Omental fat pad (tissue), 4 donors: ENCODE data around the gene POLR3E. TPM values are rescaled to one million over a fixed set of nuclear protein-coding genes. Genes with fewer than 3 reads are reported as not detected.
"Not testable (repeated sequence)": the region's sequence is repeated elsewhere in the genome, so short reads cannot be mapped to it uniquely, and the experiment has no call there.

Experiments used
- ATAC-seq: fragments of 150-250 bp; one replicate; pipeline ENCODE4 v1.9.1; 2016; ENCODE audit warnings: mild to moderate bottlenecking, moderate library complexity; ENCODE audit not compliant: low FRiP score
- DNase-seq: peaks from one replicate; pipeline ENCODE4 v3.0.0-alpha.2; 2019; ENCODE audit warnings: low spot score
- CTCF ChIP-seq, 3 donors: fragments of 450-650 bp; IDR thresholded peaks; one replicate each; pipeline ENCODE4 v1.5.1; 2016 to 2017; ENCODE audit warnings: antibody characterized with exemption in 3 of 3, mild to moderate bottlenecking in 3 of 3, moderate library complexity in 2 of 3
- total RNA-seq, 4 donors: library from RNA; depleted of rRNA; stranded (reverse); fragments of >200 nt; gene quantifications; one replicate each; pipeline ENCODE4 v1.1.0, GENCODE V29; 2016

The POLR3E gene
- total RNA-seq, 4 donors from 2014 or later: 46.3 to 73.4 (median 54.0) TPM

- TF ChIP-seq CTCF (IDR thresholded peaks at IDR 0.05): no peak
- ATAC-seq: no peak
- no peak for DNase-seq
Measured at GRCh38 chr16:22300427-22301071, 3.3 kb downstream of the POLR3E start.

GRCh38 chr16:22301423-22301822 lies 4.2 kb downstream of the POLR3E start:
- not testable (repeated sequence) for ATAC-seq, DNase-seq

GRCh38 chr16:22302776-22303363 lies 5.7 kb downstream of the POLR3E start:
- DNase-seq: no peak
- ATAC-seq: no peak
- TF ChIP-seq CTCF (IDR thresholded peaks at IDR 0.05): no peak

GRCh38 chr16:22304411-22304810 lies 7.2 kb downstream of the POLR3E start:
- TF ChIP-seq CTCF (IDR thresholded peaks at IDR 0.05): no peak
- ATAC-seq (no peak), DNase-seq (no peak)

- DNase-seq (no peak), ATAC-seq (no peak)
- TF ChIP-seq CTCF (IDR thresholded peaks at IDR 0.05): no peak
Measured at GRCh38 chr16:22306788-22307187, 9.6 kb downstream of the POLR3E start.

- DNase-seq: no peak
- no peak for ATAC-seq
- TF ChIP-seq CTCF (IDR thresholded peaks at IDR 0.05): no peak
Measured at GRCh38 chr16:22307838-22308237, 10.6 kb downstream of the POLR3E start.

GRCh38 chr16:22308824-22309520 lies 11.8 kb downstream of the POLR3E start:
- no peak for TF ChIP-seq CTCF (IDR thresholded peaks at IDR 0.05)
- DNase-seq: no peak
- ATAC-seq: no peak
